Measurements from ENCODE around the gene TECPR1.

The TECPR1 gene, protein sequence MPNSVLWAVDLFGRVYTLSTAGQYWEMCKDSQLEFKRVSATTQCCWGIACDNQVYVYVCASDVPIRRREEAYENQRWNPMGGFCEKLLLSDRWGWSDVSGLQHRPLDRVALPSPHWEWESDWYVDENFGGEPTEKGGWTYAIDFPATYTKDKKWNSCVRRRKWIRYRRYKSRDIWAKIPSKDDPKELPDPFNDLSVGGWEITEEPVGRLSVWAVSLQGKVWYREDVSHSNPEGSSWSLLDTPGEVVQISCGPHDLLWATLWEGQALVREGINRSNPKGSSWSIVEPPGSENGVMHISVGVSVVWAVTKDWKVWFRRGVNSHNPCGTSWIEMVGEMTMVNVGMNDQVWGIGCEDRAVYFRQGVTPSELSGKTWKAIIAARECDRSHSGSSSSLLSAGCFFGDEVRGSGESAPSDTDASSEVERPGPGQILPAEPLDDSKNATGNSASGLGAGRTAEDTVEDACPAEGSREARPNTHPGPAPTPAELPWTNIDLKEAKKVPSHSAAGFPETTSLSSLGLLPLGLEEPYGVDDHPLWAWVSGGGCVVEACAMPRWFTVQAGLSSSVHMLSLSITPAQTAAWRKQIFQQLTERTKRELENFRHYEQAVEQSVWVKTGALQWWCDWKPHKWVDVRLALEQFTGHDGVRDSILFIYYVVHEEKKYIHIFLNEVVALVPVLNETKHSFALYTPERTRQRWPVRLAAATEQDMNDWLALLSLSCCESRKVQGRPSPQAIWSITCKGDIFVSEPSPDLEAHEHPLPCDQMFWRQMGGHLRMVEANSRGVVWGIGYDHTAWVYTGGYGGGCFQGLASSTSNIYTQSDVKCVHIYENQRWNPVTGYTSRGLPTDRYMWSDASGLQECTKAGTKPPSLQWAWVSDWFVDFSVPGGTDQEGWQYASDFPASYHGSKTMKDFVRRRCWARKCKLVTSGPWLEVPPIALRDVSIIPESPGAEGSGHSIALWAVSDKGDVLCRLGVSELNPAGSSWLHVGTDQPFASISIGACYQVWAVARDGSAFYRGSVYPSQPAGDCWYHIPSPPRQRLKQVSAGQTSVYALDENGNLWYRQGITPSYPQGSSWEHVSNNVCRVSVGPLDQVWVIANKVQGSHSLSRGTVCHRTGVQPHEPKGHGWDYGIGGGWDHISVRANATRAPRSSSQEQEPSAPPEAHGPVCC

DNA sequence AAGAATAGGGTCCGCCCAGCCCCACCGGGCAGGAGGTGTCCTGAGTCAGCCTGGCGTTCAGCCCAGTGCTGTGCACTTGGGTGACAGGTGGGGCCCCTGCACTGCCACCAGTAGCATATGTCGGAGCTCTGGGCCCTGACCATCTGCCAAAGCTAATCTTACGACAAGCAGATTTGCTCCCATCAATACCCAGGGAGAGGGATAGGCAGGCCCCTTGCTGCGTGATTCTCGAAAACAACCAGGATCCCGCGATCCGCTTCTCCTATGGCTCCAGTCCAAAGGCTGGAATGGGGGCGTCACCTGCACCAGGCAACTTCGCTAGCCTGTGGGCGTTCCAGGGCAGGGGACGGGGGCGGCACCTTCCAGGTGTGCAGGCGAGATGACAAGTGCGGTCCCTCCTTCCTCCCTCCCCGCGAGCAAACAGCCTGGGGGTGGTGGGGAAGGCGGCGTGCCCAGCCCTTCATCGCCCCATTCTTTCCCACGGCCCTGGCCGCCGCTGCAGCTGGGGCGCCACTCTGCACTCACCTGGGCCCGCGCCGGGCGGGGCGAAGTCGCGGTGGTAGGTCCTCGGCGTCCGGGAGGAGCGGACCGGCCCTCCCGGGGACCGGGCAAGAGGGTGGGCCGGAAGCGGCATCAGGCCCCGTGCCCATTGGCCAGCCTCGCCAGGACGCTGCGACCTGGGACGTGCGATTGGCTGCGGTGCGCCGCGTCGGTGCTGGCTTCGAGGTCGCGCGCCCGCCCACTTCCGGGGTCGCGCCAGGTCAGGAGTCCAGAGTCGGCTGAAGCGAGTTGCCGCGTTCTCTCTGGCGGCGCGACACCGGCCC is at the start of gene TECPR1:
Gene TECPR1, minus strand, starts transcription at position 632 of the 824 bp plus-strand sequence. CDS start 6,086 bp downstream, outside the sequence.
- DNase-seq, result peak; percentile 83

DNA sequence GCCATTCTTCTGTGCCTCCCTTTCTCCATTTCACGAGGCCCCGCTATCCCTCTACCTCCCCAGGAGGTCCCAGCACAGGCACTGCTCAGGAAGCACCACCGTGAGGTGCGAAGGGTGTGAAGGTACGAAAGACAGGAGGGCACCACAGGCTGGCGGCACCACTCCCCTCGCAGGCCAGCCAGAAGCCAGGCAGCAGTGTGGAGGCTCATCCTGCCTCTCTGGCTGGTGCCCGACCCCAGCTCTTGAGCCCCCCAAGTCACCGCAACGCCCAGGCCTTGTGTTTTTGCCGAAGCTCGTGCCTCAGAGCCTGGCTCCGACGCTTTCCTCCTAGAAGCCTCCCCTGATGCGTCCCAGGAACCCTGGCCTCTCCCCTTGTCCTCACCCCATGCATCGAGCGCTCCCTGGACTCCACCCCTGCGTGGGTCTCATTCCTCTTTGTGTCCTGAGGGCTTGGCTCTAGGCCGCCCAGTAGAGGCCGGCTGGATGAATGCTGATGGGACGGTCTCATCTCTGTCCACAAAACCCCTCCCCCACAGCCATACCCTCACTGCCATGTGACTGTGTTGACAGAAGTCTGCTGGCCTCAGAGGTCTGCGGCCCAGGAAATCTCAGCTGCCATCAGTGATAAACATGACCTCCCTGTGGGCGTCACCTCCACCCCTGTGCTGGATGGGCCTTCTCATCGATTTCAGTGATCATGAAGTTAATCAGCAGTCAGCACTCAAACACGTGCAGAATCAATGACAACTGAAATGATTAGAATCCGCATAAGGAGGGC is 48.8 kb upstream of the TECPR1 start:
- no peak for DNase-seq

DNA sequence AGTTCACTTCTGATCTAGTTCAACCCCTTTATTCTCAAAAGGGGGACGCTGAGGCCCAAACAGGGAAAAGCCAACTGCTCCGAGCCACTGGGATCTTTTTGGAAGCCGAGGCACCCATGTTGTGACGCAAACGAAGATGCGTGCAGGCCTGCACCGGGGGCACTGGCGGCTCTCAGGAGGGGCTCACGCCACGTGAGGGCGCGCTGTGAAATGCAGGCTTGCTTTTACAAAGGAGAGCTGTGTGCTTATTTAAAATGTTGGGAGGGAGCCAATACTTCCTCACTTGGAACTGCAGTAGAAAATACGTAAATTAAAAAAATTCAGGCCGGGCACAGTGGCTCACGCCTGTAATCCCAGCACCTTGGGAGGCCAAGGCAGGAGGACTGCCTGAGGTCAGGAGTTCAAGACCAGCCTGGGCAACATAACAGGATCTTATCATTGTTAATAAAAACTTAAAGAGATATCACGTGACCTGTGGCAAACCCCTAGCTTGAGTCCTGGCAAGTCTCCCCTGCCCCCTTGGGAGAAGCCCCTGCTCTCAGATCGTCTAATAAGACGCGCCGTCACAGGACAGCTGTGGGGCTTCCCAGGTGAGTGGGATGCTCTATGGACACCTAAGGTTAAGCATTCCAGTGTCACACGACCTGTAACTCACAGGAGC is 45.7 kb upstream of the TECPR1 start:
- DNase-seq, result no peak

DNA sequence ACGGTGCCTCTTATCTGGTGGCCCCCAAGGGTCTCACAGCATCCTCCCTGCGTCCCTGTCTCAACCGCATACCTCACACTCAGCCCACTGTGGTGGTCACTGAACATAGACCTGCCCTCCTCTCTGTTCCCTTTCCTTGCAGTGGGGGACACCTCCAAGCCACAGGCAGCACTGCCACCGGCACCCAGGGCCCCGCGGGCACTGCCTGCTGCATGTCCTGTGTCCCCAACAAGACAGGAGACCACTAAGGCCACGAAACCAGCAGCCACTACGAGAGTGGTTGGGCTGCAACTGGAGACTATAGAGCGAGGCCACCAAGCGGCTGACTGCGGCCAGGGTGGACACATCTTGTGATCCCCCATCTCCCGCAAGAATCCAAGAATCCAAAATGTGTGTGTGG is 44.8 kb upstream of the TECPR1 start:
- DNase-seq, result no peak

DNA sequence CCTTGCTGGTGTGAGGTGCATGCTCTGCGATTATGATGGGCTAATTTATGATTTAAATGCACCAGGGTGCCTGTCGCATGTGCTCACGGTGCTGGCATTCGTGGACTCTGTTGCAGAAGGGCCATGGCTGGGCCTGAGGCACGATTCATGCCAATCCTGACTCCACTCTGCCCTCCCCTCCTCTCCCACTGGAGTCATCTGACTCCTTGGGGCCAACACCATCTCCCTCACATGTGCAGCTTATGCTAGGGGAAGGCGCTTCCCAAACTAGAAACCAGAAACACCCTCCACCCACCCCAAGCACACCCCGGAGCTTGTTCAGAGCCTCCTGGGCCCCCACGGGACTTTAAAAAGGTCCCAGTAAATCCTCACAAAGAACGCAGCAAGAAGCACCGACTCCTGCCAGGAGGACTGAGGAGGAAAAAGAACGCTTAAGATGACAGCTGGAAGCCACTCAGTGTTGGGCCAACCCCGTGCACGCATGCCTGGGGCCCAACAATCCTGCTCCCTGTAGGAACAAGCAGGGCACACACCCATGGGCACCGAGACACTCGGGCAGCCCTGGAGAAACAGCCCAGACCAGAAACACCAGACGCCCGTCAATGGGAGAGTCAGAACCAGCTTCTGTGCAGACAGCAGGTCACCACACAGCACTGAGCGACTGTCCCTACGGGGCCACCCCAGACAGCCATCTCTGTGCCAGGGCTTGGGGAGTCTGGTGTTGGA is 43.6 kb upstream of the TECPR1 start:
- no peak for DNase-seq

DNA sequence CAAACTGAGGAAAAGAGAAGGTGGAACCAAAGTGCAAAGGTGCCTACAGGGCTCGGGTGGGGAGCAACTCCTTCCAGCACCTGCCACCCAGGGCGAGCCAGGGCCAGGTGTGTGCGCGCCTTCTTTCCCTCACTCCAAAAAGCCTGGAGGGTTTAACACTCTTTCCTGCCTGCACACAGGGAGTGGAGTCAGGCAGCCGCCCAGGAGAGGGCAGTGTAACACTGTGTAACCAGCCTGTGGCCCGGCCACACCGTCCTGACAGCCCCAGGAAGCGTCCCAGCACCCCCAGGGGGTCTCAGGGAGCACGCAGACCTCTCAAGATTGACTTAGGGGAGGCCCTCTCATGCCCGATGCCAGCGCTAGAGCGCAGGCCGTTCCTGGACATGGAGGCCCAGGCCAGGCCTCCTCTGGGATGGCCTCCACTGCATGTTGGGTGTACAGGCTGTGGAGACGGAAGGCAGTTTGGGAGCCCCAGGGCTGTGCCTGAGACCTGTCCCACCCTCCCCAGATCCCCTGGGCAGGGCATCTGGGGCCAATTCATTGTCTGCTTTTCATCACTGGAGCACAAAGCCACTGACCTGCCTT is 42.9 kb upstream of the TECPR1 start:
- no peak for DNase-seq

DNA sequence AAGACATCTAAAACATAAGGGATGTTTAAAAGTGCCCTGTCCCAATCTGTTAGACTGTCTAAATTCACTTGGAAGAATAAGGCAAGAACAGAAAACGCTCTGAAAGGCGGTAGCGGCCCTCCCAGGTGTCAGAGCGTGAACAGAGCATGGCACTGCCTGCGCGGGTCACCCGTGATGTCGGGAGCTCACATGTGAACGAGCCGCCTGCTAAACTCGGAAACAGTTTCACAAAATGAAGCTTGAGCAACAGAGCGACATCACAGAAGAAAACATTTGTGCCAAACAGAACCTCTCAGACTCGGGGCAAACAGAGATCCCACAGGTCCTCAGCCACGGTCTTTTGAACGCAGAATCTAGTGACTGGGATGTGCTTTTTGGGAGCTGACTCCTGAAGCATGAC is 42.3 kb upstream of the TECPR1 start:
- DNase-seq, result no peak

DNA sequence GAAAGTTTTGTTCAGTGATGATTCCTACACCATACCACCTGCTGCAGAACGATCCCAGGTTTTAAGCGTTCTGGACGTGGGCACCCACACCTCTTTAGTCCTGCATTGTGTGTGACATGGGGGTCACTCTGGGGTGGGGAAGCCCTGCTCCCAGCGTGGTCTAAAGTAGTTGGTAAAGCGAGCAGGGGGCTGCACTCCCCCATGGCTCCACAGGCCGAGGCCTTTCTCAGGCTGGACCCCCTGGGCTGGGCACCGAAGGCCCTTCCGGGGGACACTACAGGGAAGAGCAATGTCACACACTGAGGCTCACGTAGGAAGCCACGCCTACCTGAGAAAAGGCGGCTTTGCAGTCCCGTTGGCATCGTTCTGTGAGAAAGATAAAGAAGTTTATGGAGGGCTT is 41.7 kb upstream of the TECPR1 start:
- DNase-seq, result no peak

DNA sequence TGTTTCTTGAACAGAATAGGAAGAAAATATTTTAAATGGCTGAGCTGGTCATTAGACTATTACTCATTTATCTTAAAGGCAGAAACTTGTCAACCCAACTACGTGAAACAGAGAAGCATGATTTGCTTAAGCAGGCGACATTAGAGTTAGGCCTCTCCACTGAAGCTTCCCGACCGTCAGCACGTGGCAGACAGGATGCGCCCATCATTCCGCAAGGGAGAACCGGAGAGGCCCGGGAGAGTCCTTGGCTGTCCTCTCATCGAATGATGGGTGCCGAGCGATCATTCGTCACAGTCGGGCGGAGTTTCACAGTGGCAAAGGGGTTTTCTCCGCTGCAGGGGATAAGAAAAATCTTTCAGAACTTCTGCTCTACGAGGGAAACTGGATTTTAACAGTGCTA is 41.2 kb upstream of the TECPR1 start:
- DNase-seq, result no peak

DNA sequence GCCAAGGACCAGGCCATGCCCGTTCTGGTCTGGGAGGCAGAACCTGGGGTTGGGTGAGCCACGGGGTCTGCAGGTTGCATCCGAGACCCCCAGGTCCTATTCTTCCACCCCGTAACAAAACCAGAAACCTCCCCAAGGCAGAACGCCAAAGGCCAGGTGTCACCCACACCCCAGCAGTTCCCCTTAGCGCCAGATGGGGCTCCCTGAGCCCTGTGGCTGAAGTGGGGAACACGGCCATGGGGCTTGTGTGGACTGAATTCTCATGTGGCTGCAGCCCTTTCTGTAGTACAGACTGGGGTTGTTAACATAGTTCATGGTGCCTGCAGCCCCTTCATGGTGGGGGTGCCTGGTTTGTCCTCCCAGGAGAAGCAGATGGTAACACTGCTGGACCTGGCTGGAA is 39.7 kb upstream of the TECPR1 start:
- DNase-seq, result no peak

DNA sequence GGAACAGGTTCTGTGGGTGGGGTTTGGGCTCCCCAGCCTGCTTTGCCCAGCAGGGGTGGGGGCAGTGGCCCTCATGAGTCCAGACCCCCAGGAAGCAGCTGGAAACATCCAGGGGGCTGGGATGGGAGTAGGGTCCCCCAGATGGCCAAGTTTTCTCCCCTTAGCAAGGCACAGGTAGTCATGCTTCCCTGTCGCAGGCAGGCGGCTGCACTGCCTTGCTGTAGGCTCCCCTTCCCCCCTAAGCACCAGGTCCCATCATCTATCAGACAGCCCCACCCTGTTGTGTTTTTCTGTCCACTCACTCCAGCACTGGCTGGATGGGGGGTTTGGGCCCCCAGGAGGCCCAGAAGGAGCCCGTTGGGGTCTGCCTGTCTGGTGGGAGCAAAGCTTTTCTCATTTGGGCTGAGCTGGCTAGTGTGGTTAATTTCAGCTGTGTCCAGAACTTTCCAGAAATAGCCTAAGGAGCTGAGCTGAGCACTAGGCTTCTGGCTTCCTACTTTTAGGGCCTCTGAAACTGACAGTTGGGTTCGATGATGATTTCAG is 37.4 kb upstream of the TECPR1 start:
- no peak for DNase-seq

DNA sequence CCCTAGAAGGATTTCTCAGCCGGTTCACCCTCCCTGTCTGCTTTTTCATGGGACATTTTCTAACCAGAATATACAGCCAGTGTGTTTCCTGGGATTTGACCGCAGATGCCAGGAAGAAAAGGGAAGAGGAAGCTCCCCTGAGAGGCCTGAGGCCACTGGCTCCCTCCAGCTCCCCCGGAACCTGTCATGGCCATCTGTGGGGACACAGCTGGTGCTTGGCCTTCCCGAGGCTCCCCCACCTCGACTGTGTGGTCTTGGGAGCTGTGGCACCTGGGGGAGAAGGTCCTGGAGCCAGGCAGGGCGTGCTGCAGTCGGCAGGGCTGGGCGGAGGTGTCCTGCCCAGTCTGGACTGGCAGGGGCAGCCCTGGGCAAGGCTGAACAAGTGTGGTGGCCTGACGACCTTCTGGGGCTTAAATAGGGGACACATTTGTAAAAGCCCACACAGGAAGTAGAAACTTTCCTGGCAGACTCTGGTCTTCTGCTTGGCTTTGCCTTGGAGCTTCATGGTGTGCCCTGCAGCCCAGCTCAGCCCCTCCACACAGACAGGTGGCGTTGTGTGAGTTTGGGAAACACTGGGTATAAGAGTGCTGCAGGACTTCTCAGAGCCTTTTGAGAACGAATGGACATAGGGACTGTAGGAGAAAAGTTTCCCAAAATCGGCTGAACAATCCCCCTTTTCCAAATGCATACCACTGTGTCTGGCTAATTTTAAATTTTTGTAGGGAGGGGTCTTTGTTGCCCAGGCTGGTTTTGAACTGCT is 36.2 kb upstream of the TECPR1 start:
- DNase-seq, result no peak

DNA sequence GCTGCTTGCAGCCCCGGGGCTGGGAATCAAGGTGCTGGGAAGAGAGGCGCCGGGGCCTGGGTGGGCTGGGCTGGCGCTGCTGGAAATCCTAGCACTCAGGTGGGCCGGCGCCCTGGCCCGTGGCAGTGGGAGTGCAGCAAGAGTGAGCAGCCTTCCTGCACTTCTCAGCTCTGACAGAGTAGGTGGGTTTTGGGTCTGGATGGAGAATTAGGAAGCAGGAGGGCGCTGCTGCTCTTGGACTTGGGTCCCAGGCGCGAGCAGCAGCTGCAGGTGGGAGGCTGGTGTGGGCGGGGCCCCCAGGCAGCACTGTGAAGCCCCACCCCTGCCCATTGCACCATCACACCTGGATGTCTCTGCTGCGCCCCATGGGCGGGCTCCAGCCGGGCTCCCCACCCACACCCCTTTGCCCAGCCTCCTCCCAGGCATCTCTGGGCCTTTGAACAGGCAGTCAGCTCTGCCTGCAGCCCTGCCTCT is 35.5 kb upstream of the TECPR1 start:
- no peak for DNase-seq

DNA sequence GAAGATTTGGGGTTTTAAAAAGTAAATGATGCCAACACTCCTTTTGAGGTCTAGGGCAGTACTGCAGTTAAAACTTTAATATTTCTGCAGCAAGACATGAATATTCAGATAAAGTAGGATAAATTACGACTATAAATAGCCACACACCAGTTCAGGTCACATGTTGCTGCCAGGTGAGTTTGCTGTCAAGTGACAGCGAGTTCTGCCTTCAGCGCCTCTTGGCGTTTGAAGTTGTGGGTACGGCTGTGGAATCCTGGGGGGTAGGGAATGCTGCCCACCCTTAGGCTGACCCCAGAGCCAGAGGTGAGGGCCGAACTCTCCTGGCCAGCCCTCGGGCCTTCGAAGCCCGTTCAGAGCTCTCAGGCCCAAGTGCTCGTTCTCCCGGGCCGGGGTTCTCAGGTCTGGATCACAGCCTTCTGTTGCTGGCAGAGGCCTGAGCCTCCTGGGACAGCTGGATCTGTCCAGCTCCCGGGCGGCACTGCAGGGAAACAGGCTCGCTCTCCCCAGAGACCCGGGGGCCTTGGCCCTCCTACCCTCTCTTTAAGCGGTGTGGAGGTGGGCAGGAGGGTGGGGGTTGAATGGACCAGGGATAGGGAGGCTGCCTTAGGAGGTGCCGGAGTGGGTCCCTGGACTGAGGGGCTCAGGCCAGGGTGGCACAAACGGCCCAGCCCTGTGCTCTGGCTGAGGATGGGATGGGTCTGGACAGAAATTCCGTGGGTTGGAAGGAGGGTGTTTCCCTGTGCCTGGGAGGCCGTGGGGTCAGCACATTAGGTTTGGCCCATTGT is 34.9 kb upstream of the TECPR1 start:
- no peak for DNase-seq

DNA sequence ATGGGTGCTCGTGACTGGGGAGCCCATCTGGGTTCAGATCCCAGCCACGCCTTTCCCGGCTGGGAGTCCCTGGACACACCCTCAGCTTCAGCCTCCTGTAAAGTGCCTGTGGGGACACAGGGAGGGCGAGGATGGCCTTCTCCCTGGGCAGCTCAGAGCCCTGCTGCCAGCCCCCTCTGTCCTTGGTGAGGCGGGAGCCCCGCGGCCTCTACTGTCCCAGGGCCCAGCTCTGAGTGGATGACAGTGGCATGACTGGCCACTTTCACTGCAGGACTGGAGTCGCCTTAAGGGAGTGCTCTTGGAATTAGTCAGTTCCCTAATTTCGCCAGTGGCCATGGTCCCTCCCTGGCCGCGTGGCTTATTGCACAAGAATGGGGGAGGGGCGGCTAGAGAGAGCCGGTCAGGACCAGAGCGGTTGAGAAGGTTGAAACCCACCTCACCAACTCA is 34.1 kb upstream of the TECPR1 start:
- no peak for DNase-seq

DNA sequence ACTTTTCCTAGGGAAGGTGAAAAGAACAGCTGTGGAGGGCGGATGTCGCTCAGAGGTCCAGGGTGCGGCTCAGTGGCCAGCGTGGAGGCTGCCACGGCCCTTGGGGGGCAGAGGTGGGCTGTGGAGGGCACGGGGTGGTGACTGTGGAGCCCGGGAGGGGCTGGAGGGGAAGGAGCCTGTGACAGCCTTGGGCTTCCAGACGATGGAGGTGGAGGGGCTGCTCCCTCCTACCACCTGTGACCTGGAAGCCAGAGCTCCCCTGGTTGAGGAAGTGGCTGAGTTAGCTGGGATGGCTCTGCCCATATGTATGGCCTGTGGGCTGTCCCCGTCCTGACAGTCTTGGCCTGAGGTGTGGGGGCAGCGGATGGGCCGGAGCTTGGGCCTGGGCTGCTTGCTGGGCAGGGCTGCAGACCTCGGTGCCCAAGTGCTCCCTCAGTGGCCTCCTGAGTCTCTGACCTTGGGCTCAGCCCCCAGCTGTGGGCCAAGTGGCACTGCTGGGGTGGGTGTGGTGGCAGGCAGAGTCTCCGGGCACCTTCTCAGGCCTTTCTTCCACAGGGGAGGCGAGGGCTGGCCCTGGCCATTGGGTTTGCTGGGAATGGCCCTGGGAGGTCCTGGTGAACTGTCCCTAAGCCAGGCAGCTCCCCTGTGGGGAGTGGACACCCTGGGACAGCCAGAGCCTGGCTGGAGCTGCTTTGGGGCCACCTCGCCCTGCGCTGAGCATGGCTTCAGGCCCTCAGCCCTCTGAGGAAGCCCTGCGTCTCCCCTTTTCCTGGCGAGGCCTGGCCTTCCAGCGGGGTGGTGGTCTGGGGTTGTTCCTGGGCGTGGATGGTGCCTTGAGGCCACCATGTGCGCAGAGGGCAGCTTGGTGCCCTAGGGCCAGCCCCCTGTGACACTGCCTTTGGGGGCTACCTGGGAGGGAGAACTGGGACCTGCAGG is 33.4 kb upstream of the TECPR1 start:
- DNase-seq, result no peak

All from GOT3 (cell line).